Mucosa of rectum (tissue), 2 donors: ENCODE measurements around the gene ZNF883.

Experiments
- H3K27ac ChIP-seq, 2 donors: one replicate each; pipeline ENCODE4 v1.7.0; 2013; ENCODE audit warnings: inconsistent platforms in 2 of 2, low read depth in 2 of 2, low read length in 2 of 2
- H3K27me3 ChIP-seq, 2 donors: one replicate each; pipeline ENCODE4 v1.7.0; 2013; ENCODE audit warnings: low read length in 2 of 2; ENCODE audit not compliant: control insufficient read depth in 2 of 2, insufficient read depth in 2 of 2
- H3K36me3 ChIP-seq, 2 donors: one replicate each; pipeline ENCODE4 v1.7.0; 2013; ENCODE audit warnings: low read length in 2 of 2; ENCODE audit not compliant: control insufficient read depth in 2 of 2, insufficient read depth in 2 of 2
- H3K4me1 ChIP-seq, 2 donors: one replicate each; pipeline ENCODE4 v1.7.0; 2013; ENCODE audit warnings: low read length in 2 of 2, mild to moderate bottlenecking in 1 of 2; ENCODE audit not compliant: control insufficient read depth in 2 of 2, insufficient read depth in 2 of 2
- H3K4me3 ChIP-seq, 2 donors: one replicate each; pipeline ENCODE4 v1.7.0; 2013; ENCODE audit warnings: low read length in 2 of 2
- H3K9ac ChIP-seq, 2 donors: one replicate each; pipeline ENCODE4 v1.7.0; 2013; ENCODE audit warnings: low read length in 2 of 2, low read depth in 1 of 2, mild to moderate bottlenecking in 1 of 2
- H3K9me3 ChIP-seq, 2 donors: one replicate each; pipeline ENCODE4 v1.7.0; 2013; ENCODE audit warnings: low read length in 2 of 2; ENCODE audit not compliant: control insufficient read depth in 2 of 2
- donor health status: healthy.
- donor health status: Normal muscosa, but diverticular disease.

Gene ZNF883

GRCh38 chr9:113005777-113006176 lies 6.2 kb downstream of the ZNF883 start:
- H3K27ac ChIP-seq = no peak overlapping the region
- no peak overlapping the region for H3K9ac ChIP-seq
- H3K27me3 ChIP-seq = no peaks in the 10 kb centered on the region
- no peak overlapping the region for H3K4me3 ChIP-seq
- no peaks in the 10 kb centered on the region for H3K36me3 ChIP-seq
- peaks cover 0 to 6% of the 10 kb centered on the region in 2 donors for H3K9me3 ChIP-seq
- H3K4me1 ChIP-seq = no peaks in the 10 kb centered on the region

GRCh38 chr9:112997236-112997941 lies 14.6 kb downstream of the ZNF883 start:
- Histone ChIP-seq H3K4me3 (no peak overlapping the region), H3K36me3 (no peaks in the 10 kb centered on the region), H3K9me3 (peaks cover 23 to 36% of the 10 kb centered on the region in 2 donors), H3K27me3 (no peaks in the 10 kb centered on the region), H3K9ac (no peak overlapping the region), H3K27ac (no peak overlapping the region), H3K4me1 (no peaks in the 10 kb centered on the region)

- Histone ChIP-seq H3K36me3 (no peaks in the 10 kb centered on the region), H3K9ac (no peak overlapping the region), H3K9me3 (no peaks in the 10 kb centered on the region), H3K4me3 (no peak overlapping the region), H3K27me3 (no peaks in the 10 kb centered on the region), H3K27ac (no peak overlapping the region), H3K4me1 (no peaks in the 10 kb centered on the region)
These were observed 40.6 kb downstream of the ZNF883 start for GRCh38 chr9:112971415-112971814.

- Histone ChIP-seq H3K9me3 (no peaks in the 10 kb centered on the region), H3K9ac (no peak overlapping the region), H3K4me3 (no peak overlapping the region), H3K27me3 (no peaks in the 10 kb centered on the region), H3K4me1 (no peaks in the 10 kb centered on the region), H3K27ac (no peak overlapping the region), H3K36me3 (no peaks in the 10 kb centered on the region)
These were observed 41.1 kb downstream of the ZNF883 start for GRCh38 chr9:112970939-112971338.

- no peak overlapping the region for H3K9ac ChIP-seq
- no peaks in the 10 kb centered on the region for H3K9me3 ChIP-seq
- H3K4me3 ChIP-seq = no peak overlapping the region
- no peaks in the 10 kb centered on the region for H3K27me3 ChIP-seq
- no peaks in the 10 kb centered on the region for H3K36me3 ChIP-seq
- H3K27ac ChIP-seq = no peak overlapping the region
- no peaks in the 10 kb centered on the region for H3K4me1 ChIP-seq
These were observed 42.3 kb downstream of the ZNF883 start for GRCh38 chr9:112969730-112970129.

- no peak overlapping the region for H3K27ac ChIP-seq
- H3K27me3 ChIP-seq = peaks cover 0 to 3% of the 10 kb centered on the region in 2 donors
These were observed 56.4 kb downstream of the ZNF883 start for GRCh38 chr9:112955550-112955949.

GRCh38 chr9:112945620-112946208 lies 66.3 kb downstream of the ZNF883 start:
- H3K9ac ChIP-seq = no peak overlapping the region
- no peak overlapping the region for H3K4me3 ChIP-seq
- no peaks in the 10 kb centered on the region for H3K4me1 ChIP-seq
- H3K27ac ChIP-seq = no peak overlapping the region
- peaks cover 0 to 3% of the 10 kb centered on the region in 2 donors for H3K27me3 ChIP-seq
- H3K36me3 ChIP-seq = no peaks in the 10 kb centered on the region
- H3K9me3 ChIP-seq = peaks cover 0 to 5% of the 10 kb centered on the region in 2 donors

More at GRCh38 chr9:112955550-112955949, 56.4 kb downstream of the ZNF883 start:
- Histone ChIP-seq H3K36me3 (no peaks in the 10 kb centered on the region), H3K9ac (no peak overlapping the region), H3K4me3 (no peak overlapping the region), H3K4me1 (no peaks in the 10 kb centered on the region), H3K9me3 (no peaks in the 10 kb centered on the region)

- no peak overlapping the region for H3K4me3 ChIP-seq
- no peak overlapping the region for H3K9ac ChIP-seq
- H3K27ac ChIP-seq = no peak overlapping the region
- H3K27me3 ChIP-seq = peaks cover 2 to 7% of the 10 kb centered on the region in 2 donors
- H3K4me1 ChIP-seq = no peaks in the 10 kb centered on the region
- H3K36me3 ChIP-seq = no peaks in the 10 kb centered on the region
- H3K9me3 ChIP-seq = no peaks in the 10 kb centered on the region
These were observed 72.6 kb downstream of the ZNF883 start for GRCh38 chr9:112939418-112939817.

GRCh38 chr9:112933696-112934095 lies 78.3 kb downstream of the ZNF883 start:
- Histone ChIP-seq H3K36me3 (no peaks in the 10 kb centered on the region), H3K4me3 (no peak overlapping the region), H3K4me1 (no peaks in the 10 kb centered on the region), H3K27me3 (peaks cover 0 to 5% of the 10 kb centered on the region in 2 donors), H3K9me3 (no peaks in the 10 kb centered on the region), H3K9ac (no peak overlapping the region), H3K27ac (no peak overlapping the region)

- Histone ChIP-seq H3K36me3 (no peaks in the 10 kb centered on the region), H3K27ac (no peak overlapping the region), H3K9me3 (no peaks in the 10 kb centered on the region), H3K4me1 (no peaks in the 10 kb centered on the region), H3K9ac (no peak overlapping the region), H3K27me3 (no peaks in the 10 kb centered on the region), H3K4me3 (no peak overlapping the region)
These were observed 86.8 kb downstream of the ZNF883 start for GRCh38 chr9:112925058-112925641.
